Gastrocnemius medialis (tissue), 4 donors: ENCODE data around the gene LHX5.

ENCODE experiments used
- POLR2A ChIP-seq, 2 donors: fragments of 450-650 bp; IDR thresholded peaks; one replicate each; pipeline ENCODE4 v1.6.1; 2017; ENCODE audit warnings: antibody characterized with exemption in 2 of 2, mild to moderate bottlenecking in 2 of 2, moderate library complexity in 2 of 2
- TF ChIP-seq, protein P1 (sequence below), 5 experiments: fragments of 450-650 bp in 3 of 5; fragments of 200-600 bp in 2 of 5; sonication (generic) in 2 of 5; IDR thresholded peaks in 4 of 5; conservative IDR thresholded peaks in 1 of 5; 1 replicate in 4 of 5; 2 replicates in 1 of 5; pipeline ENCODE4 v1.5.1; 2016 to 2019; ENCODE audit warnings: antibody characterized with exemption in 5 of 5, mild to moderate bottlenecking in 3 of 5, moderate library complexity in 3 of 5

DNA sequence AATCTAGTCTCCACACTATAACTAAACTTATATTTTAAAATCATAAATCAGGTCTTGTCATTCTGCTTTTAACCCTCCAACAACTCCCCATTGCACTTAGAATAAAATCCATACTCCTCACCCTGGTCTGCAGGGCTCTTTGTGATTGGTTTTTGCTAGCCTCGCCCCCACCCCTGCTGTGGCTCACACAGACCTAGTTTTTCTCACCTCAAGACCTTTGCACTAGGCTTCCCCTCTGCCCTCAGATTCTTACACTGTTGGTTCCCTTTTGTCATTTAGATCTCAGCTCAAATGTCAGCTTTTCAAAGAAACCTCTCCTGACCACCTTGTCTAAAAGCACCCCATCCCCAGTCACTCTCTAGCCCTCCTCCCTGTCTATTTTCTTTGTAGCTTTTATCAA is 10.7 kb upstream of the LHX5 start:
- TF ChIP-seq POLR2A (IDR thresholded peaks at IDR 0.05) = no peak
- TF ChIP-seq, protein P1, sequence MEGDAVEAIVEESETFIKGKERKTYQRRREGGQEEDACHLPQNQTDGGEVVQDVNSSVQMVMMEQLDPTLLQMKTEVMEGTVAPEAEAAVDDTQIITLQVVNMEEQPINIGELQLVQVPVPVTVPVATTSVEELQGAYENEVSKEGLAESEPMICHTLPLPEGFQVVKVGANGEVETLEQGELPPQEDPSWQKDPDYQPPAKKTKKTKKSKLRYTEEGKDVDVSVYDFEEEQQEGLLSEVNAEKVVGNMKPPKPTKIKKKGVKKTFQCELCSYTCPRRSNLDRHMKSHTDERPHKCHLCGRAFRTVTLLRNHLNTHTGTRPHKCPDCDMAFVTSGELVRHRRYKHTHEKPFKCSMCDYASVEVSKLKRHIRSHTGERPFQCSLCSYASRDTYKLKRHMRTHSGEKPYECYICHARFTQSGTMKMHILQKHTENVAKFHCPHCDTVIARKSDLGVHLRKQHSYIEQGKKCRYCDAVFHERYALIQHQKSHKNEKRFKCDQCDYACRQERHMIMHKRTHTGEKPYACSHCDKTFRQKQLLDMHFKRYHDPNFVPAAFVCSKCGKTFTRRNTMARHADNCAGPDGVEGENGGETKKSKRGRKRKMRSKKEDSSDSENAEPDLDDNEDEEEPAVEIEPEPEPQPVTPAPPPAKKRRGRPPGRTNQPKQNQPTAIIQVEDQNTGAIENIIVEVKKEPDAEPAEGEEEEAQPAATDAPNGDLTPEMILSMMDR (IDR thresholded peaks at IDR 0.05 in 4 of 5, conservative IDR thresholded peaks at IDR 0.05 in 1 of 5) = no peak
